Stimulated activated CD8-positive, alpha-beta memory T cell treated with anti-CD3 and anti-CD28 coated beads, Interleukin-7, amount 100 ng/mL, for 48 hours (primary cell): ENCODE measurements around the gene PLEKHA8.

Experiments
- DNase-seq, 2 donors: peaks; one replicate each; pipeline ENCODE4 v3.0.0-alpha.2; 2020; ENCODE audit warnings: low read depth in 1 of 2; ENCODE audit errors: extremely low read depth in 1 of 2

The PLEKHA8 gene, protein sequence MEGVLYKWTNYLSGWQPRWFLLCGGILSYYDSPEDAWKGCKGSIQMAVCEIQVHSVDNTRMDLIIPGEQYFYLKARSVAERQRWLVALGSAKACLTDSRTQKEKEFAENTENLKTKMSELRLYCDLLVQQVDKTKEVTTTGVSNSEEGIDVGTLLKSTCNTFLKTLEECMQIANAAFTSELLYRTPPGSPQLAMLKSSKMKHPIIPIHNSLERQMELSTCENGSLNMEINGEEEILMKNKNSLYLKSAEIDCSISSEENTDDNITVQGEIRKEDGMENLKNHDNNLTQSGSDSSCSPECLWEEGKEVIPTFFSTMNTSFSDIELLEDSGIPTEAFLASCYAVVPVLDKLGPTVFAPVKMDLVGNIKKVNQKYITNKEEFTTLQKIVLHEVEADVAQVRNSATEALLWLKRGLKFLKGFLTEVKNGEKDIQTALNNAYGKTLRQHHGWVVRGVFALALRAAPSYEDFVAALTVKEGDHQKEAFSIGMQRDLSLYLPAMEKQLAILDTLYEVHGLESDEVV

GRCh38 chr7:30028216-30028748, at the start of gene PLEKHA8:
Gene PLEKHA8, plus strand, starts transcription at chr7:30028412. Its CDS starts 351 bp downstream, at chr7:30028763.
- peak; percentile 74 to 85 for DNase-seq

DNA sequence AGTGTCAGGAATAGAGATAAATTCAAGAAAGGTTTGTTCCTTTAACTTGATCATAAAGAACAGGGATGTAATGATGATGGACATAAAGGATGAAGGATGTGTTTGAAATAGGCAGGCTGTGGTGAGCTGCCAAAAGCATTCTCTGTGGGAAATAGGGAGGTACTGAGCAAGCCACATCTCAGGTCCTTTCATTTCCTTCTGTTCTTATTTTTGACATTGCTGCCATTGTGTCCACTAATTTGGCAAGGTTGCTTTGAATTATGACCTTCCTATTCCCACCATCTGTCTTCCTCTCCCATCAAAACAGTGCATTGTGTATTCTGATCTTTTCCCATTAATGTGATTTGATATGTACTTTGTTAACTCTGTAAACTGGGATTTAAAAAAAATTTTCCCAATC, 48.1 kb upstream of the PLEKHA8 start:
- DNase-seq: no peak

GRCh38 chr7:29987083-29987482, 41.1 kb upstream of the PLEKHA8 start:
- DNase-seq: no peak

DNA sequence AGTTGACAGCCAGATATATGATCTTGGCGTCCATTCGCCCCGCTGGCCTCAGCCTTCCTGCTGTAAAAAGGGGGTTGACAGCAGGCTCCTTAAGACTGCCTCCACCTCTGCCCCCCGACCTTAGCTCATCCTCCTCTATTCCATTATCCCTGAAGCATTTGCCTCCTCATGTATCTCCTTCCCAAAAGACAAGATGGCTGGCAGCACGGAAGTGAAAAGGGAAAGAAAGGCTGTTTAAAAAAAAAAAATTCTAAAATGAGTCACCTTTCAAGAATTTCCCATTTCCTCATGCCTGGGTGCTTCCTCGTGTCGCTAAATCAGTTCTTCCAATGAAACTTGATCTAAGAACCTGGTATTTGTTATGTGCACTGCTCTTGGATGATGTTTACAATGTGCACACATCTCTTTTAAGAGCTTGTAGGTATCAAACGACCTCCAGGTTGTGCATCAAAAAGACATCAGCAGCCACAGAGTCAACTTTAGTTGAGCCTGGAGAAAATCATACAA, 40.3 kb upstream of the PLEKHA8 start:
- no peak for DNase-seq

GRCh38 chr7:29988424-29989256, 39.6 kb upstream of the PLEKHA8 start:
- DNase-seq: no peak

DNA sequence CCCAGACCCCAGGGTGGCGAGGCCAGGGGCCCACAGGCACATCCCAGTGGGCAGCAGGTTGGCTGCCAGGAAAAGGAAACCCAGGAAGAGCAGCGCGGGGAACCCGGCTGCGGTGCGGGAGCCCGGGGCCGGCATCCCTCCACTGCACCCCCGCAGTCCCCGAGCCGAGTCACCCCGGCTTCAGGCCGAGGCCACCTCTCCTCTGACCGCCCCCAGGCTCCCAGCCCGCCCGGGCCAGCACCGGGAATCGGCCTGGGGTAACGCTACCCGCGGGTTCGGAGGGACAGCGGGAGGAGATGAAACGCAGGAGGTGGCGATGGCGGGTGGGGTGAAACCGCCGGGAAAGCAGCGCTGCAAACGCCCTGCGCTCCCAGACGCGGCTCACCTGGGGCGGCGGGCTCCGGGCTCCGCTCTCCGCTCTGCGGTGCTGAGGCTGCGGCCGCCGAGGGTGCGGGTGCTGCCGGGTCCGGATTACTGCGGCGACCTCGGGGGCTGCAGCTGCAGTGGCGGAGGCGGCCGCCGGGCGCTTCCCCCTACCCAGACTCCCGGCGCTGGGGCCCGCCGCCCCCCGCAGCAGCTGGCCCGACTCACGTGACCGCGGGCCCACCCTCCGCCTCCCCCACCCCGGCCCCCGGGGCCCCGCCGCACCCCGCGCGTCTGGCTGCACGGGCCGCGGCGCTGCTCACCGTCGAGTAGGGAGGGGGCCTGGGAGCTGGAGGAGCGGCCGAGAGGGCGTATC, 38.8 kb upstream of the PLEKHA8 start, which contains the start of gene SCRN1:
SCRN1 (minus strand) TSS at position 545 of the 739 bp plus-strand sequence. CDS start 20,734 bp downstream, outside the sequence.
- no peak for DNase-seq

GRCh38 chr7:29990931-29991330, 37.3 kb upstream of the PLEKHA8 start:
- no peak for DNase-seq

- DNase-seq: no peak
These were observed 36.3 kb upstream of the PLEKHA8 start for GRCh38 chr7:29991937-29992336.

DNA sequence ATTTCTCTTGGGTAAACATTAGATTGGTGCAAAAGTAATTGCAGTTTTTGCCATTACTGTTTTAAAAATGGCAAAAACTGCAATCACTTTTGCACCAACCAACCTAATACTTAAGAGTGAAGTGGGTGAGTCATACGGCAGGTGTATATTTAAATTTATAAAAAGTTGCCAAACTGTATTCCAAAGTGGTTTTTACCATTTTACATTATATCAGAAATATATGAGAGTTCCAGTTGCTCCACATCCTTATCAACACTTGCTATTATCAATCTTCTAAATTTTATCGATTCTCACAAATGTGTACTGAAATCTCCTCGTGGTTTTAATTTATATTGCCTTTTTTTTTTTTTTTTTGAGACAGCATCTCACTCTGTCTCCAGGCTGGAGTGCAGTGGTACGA, 35.1 kb upstream of the PLEKHA8 start:
- DNase-seq: no peak

DNA sequence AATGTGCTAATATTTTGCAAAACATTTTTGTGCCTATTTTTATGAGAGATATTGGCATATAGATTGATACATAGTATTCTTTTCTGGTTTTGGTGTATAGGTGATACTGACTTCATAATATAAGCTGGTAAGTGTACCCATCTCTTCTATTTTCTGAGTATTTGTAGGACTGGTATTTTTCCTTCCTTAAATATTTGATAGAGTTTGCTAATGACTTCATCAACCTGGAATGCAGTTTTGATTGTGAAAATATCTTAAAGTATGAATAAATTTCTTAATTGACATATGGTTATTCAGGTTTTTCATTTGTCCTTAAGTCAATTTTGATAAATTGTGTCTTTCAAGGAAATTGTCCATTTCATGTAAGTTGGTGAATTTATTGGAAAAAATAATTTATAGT, 32.6 kb upstream of the PLEKHA8 start:
- no peak for DNase-seq

DNA sequence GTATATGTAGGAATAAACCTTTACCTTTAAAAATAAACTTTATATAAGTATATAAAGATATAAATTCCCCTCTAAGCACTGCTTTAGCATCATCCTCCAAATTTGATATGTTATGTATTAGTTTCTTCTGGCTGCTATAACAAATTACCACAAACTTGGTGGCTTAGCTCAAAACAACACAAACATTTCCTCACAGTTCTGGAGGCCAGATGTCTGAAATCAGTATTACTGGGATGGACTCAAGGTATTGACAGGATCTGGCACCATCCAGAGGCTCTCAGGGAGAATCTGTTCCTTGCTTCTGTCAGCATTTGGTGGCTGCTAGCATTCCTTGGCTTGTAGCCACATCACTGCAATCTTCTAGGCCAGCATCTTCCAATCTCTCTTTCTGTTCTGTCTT, 31.9 kb upstream of the PLEKHA8 start:
- no peak for DNase-seq

DNA sequence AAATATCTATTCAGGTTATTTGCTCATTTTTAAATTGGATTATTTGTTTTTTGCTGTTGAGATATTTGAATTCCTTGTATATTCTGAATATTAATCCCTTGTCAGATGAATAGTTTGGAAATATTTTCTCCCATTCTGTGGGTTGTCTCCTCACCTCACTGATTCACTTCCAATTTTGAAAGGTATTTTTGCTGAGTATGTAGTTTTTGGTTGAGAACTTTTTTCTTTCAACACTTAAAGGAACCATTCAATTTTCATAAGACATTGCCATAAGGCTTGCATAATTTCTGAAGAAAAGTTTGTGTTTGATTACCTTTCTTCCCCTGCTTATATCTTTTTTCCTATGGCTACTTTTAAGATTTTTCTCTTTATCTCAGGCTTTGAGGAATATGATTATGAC, 29.7 kb upstream of the PLEKHA8 start:
- no peak for DNase-seq

GRCh38 chr7:30001998-30002397, 26.2 kb upstream of the PLEKHA8 start:
- DNase-seq: no peak

DNA sequence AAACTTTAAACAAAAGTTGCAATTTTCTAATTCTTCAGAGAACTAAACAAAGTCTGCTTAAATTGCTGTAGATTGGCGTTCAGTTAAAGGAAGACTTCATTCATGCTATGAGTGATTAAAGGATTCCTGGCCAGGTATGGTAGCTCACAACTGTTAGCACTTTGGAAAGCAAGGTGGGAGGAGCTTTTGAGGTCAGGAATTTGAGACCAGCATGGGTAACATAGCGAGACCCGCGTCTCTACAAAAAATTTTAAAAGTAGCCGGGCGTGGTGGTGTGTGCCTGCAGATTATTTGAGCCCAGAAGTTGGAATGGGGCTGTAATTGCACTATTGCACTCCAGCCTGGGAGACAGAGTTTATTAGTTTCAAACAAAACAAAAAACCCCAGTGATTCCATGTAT, 25.1 kb upstream of the PLEKHA8 start:
- DNase-seq: no peak

DNA sequence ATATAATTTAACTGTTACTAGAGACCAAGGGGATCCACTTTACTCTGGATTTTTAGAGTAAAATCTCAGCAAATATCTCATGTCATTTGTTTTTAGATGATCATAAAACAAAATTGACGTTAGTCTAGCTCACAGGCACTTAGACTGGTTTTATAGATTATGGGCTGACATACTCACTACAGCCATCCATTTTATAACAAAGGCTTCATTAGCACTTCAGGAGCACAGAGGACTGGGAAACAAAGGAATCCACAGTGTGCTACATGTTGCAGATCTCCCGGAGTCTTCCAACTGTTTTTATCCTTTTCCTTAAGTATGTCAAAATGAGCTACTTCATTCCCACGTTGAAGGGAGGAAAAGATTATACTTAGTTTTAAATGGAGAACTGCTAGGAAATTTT, 22.7 kb upstream of the PLEKHA8 start:
- no peak for DNase-seq

- no peak for DNase-seq
These were observed 18.2 kb upstream of the PLEKHA8 start for GRCh38 chr7:30010021-30010420.

- no peak for DNase-seq
These were observed 15.5 kb upstream of the PLEKHA8 start for GRCh38 chr7:30012757-30013156.

DNA sequence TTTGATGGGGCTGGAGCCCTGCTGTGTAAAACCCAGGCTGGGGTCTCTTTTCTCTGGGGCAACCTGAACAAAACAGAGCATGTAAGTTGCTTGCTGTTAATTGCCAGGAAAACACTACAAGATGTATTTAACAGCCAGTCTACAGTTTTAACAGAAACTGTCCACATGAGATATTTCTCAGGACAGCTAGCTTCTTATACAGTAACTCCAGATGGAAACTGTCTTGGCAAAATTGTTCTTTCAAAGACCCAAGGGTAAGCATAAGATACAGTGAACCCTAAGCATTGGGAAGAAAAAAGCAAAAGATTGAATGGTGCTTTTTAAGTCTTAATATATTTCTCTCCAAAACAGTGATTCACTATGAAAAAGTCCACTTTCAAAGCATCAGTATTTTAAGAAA, 9.8 kb upstream of the PLEKHA8 start:
- no peak for DNase-seq

- no peak for DNase-seq
These were observed 8.8 kb upstream of the PLEKHA8 start for GRCh38 chr7:30019387-30019786.

- DNase-seq: no peak
These were observed 8.3 kb upstream of the PLEKHA8 start for GRCh38 chr7:30019960-30020359.

GRCh38 chr7:30020535-30020934, 7.7 kb upstream of the PLEKHA8 start:
- DNase-seq: no peak
